HCT116 (cell line): ENCODE data around the gene TMEM62. TPM values are rescaled to one million over a fixed set of nuclear protein-coding genes. Genes with fewer than 3 reads are reported as not detected.
"Not testable (repeated sequence)": the region's sequence is repeated elsewhere in the genome, so short reads cannot be mapped to it uniquely, and the experiment has no call there.

ENCODE experiments used
- ATAC-seq: fragments of 200-7000 bp; cut with Tn5 transposase; 2 replicates; pipeline ENCODE4 v1.9.1; 2020; ENCODE audit warnings: mild to moderate bottlenecking, moderate library complexity
- BruUV-seq: library from RNA; stranded (reverse); fragments of 400-500 nt; replicated peaks from 2 replicates; lab custom pipeline; 2021; lab: Mats Ljungman, UMichigan
- CTCF ChIA-PET: fragments of 300-600 bp; sonication (Branson Sonifier 250); formaldehyde crosslinking; loops from one replicate; lab custom pipeline; 2021; ENCODE audit warnings: antibody characterized with exemption; lab: Charles Lee
- POLR2A ChIA-PET: fragments of 300-600, 350-600 bp; sonication (Branson Sonifier 250); formaldehyde crosslinking; loops from one replicate; lab custom pipeline; 2021; ENCODE audit warnings: antibody characterized with exemption; lab: Charles Lee
- RAD21 ChIA-PET, 2 experiments: fragments of 300-600 bp; sonication (Branson Sonifier 250); formaldehyde crosslinking; loops; one replicate each; lab custom pipeline; 2023; ENCODE audit warnings: low total read pairs in 2 of 2; ENCODE audit not compliant: uncharacterized antibody in 2 of 2, unreplicated experiment in 2 of 2, low non-redundant PET in 1 of 2; lab: Charles Lee
- DNase-seq: peaks from one replicate; pipeline ENCODE4 v3.0.0-alpha.2; 2010; ENCODE audit warnings: low read depth, low spot score
- H2AFZ ChIP-seq: fragments of 200-600 bp; shearing (Covaris generic), sonication (generic); 2 replicates; pipeline ENCODE4 v1.6.1; 2017; ENCODE audit warnings: low read depth, mixed run types, mixed read lengths, antibody characterized with exemption, low read length; ENCODE audit not compliant: poor library complexity, severe bottlenecking
- H3K27ac ChIP-seq: 2 replicates; pipeline ENCODE4 v1.5.1; 2012; ENCODE audit warnings: low read depth, low read length
- H3K27me3 ChIP-seq: fragments of 200-600 bp; sonication (generic); 2 replicates; pipeline ENCODE4 v1.6.1; 2016; ENCODE audit warnings: mixed run types, low read length, mixed read lengths; ENCODE audit not compliant: insufficient read depth
- H3K36me3 ChIP-seq, 2 experiments: fragments of 200-500 bp in 1 of 2; fragments of 200-600 bp in 1 of 2; sonication (Bioruptor generic) in 1 of 2; sonication (generic) in 1 of 2; 2 replicates each; pipeline versions ENCODE4 v1.5.1 to v1.6.1; 2014 to 2016; ENCODE audit warnings: low read length in 2 of 2, inconsistent platforms in 1 of 2, mixed read lengths in 1 of 2, mixed run types in 1 of 2; ENCODE audit not compliant: insufficient read depth in 2 of 2, control insufficient read depth in 1 of 2
- H3K4me1 ChIP-seq, 2 experiments: fragments of 200-600 bp in 1 of 2; sonication (generic) in 1 of 2; 2 replicates each; pipeline versions ENCODE4 v1.5.1 to v1.6.1; 2012 to 2017; ENCODE audit warnings: low read length in 2 of 2, inconsistent platforms in 1 of 2, mild to moderate bottlenecking in 1 of 2, mixed read lengths in 1 of 2, mixed run types in 1 of 2, moderate library complexity in 1 of 2; ENCODE audit not compliant: insufficient read depth in 2 of 2, control insufficient read depth in 1 of 2
- H3K4me2 ChIP-seq: fragments of 200-600 bp; sonication (generic); 2 replicates; pipeline ENCODE4 v1.6.1; 2017; ENCODE audit warnings: mixed run types, low read length, mixed read lengths
- H3K4me3 ChIP-seq, 2 experiments: fragments of 200-600 bp in 1 of 2; sonication (generic) in 1 of 2; replicated peaks in 1 of 2; 2 replicates each; pipeline ENCODE4 v1.5.1; 2011 to 2016; ENCODE audit warnings: low read length in 2 of 2, control low read depth in 1 of 2, low read depth in 1 of 2, mild to moderate bottlenecking in 1 of 2, mixed read lengths in 1 of 2, mixed run types in 1 of 2
- H3K79me2 ChIP-seq: fragments of 200-600 bp; sonication (generic); 2 replicates; pipeline ENCODE4 v1.6.1; 2017; ENCODE audit warnings: mild to moderate bottlenecking, mixed run types, low read length, moderate library complexity, mixed read lengths; ENCODE audit not compliant: insufficient read depth
- H3K9ac ChIP-seq: fragments of 200-600 bp; sonication (generic); 2 replicates; pipeline ENCODE4 v1.6.1; 2016; ENCODE audit warnings: low read length, mixed read lengths
- H3K9me2 ChIP-seq: fragments of 200-600 bp; sonication (generic), shearing (Covaris generic); 2 replicates; pipeline ENCODE4 v1.6.1; 2017; ENCODE audit warnings: mixed run types, mild to moderate bottlenecking, moderate library complexity; ENCODE audit not compliant: insufficient read depth
- H3K9me3 ChIP-seq, 2 experiments: fragments of 200-500 bp in 1 of 2; fragments of 200-600 bp in 1 of 2; sonication (Bioruptor generic) in 1 of 2; sonication (generic) in 1 of 2; 2 replicates each; pipeline ENCODE4 v1.6.1; 2014 to 2017; ENCODE audit warnings: low read length in 2 of 2, mixed read lengths in 2 of 2, inconsistent platforms in 1 of 2, low read depth in 1 of 2, mild to moderate bottlenecking in 1 of 2, mixed run types in 1 of 2, moderate library complexity in 1 of 2; ENCODE audit not compliant: control insufficient read depth in 1 of 2, insufficient read depth in 1 of 2
- H4K20me1 ChIP-seq: fragments of 200-600 bp; sonication (generic), shearing (Covaris generic); 2 replicates; pipeline ENCODE4 v1.6.1; 2017; ENCODE audit warnings: mixed run types, mild to moderate bottlenecking, moderate library complexity; ENCODE audit not compliant: insufficient read depth
- CBX3 ChIP-seq: IDR thresholded peaks from 2 replicates; pipeline ENCODE4 v1.6.1; 2012; ENCODE audit warnings: low read depth
- ELF1 ChIP-seq: IDR thresholded peaks from 2 replicates; pipeline ENCODE4 v1.6.1; 2012; ENCODE audit warnings: low read depth, borderline replicate concordance
- JUND ChIP-seq: IDR thresholded peaks from 2 replicates; pipeline ENCODE4 v1.6.1; 2012
- RAD21 ChIP-seq: IDR thresholded peaks from 2 replicates; pipeline ENCODE4 v1.6.1; 2012; ENCODE audit warnings: low read depth, mild to moderate bottlenecking
- SIN3A ChIP-seq: IDR thresholded peaks from 2 replicates; pipeline ENCODE4 v1.6.1; 2012; ENCODE audit warnings: low read depth
- ZNF274 ChIP-seq: fragments of 200-500 bp; sonication (Bioruptor generic); IDR thresholded peaks from 2 replicates; pipeline ENCODE4 v1.6.1; 2014; ENCODE audit warnings: mild to moderate bottlenecking, low read depth, low read length, inconsistent platforms
- intact Hi-C: fragments of 100-400 bp; cut with micrococcal nuclease; formaldehyde crosslinking; loops from 2 replicates; pipeline ENCODE4 v1.10.0; 2022
- total RNA-seq: library from RNA; stranded (reverse); gene quantifications from one replicate; pipeline ENCODE4 v1.2.1, GENCODE V29; 2021; ENCODE audit not compliant: unreplicated experiment
- TF ChIP-seq, protein P1 (sequence below), 3 experiments: fragments of 200-600 bp in 1 of 3; sonication (generic) in 1 of 3; IDR thresholded peaks in 2 of 3; conservative IDR thresholded peaks in 1 of 3; 2 replicates each; pipeline ENCODE4 v1.5.1; 2012 to 2017; ENCODE audit warnings: low read depth in 2 of 3, low read length in 2 of 3, antibody characterized with exemption in 1 of 3, borderline replicate concordance in 1 of 3, control low read depth in 1 of 3, mild to moderate bottlenecking in 1 of 3, mixed read lengths in 1 of 3, mixed run types in 1 of 3, moderate library complexity in 1 of 3; ENCODE audit not compliant: insufficient read depth in 1 of 3
- TF ChIP-seq, protein P2 (sequence below): IDR thresholded peaks from 2 replicates; pipeline ENCODE4 v1.6.1; 2011; ENCODE audit warnings: mild to moderate bottlenecking, low read length, moderate library complexity; ENCODE audit not compliant: insufficient replicate concordance; ENCODE audit errors: extremely low read depth

Gene TMEM62
- total RNA-seq, 1 experiment from 2014 or later = 8.8 TPM

GRCh38 chr15:43128174-43128979 lies 5.0 kb upstream of the TMEM62 start:
- CTCF ChIA-PET, H3K27me3 ChIP-seq, H3K4me3 ChIP-seq, H2AFZ ChIP-seq, H4K20me1 ChIP-seq, BruUV-seq, H3K9ac ChIP-seq, H3K9me3 ChIP-seq, H3K27ac ChIP-seq, DNase-seq, H3K79me2 ChIP-seq, ATAC-seq, H3K4me2 ChIP-seq, H3K9me2 ChIP-seq, H3K36me3 ChIP-seq, RAD21 ChIA-PET, POLR2A ChIA-PET, intact Hi-C loops: not testable (repeated sequence)
- H3K4me1 ChIP-seq = peaks cover 13 to 26% of the 10 kb centered on the region in 2 experiments; a peak in 3 of 4 replicates
- peak; percentile 22; the same call in 1 of the 2 replicates for TF ChIP-seq CBX3

DNA sequence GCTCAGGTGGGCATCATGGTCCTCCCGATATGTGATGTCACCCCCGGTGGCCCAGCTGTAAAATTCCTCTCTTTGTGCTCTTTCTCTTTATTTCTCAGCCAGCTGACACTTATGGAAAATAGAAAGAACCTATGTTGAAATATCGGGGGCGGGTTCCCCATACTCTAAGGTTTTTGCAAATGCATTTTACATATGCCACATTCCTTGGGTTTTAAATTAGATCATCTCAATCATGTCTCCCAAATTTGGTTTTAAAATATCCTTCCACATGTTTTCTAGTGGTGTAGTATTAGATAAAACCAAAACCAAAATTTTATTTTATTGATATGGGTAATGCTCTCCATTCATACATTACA lies 4.4 kb upstream of the TMEM62 start:
- Histone ChIP-seq H3K79me2 (no peaks in the 10 kb centered on the region), H3K27me3 (no peaks in the 10 kb centered on the region), H3K9me2 (no peaks in the 10 kb centered on the region), H3K9ac (no peak overlapping the region), H4K20me1 (no peaks in the 10 kb centered on the region), H3K4me3 (no peak overlapping the region), H3K27ac (no peak overlapping the region), H3K36me3 (no peaks in the 10 kb centered on the region), H2AFZ (no peak overlapping the region), H3K4me1 (peaks cover 8 to 20% of the 10 kb centered on the region in 2 experiments; a peak in 3 of 4 replicates), H3K4me2 (no peak overlapping the region), H3K9me3 (no peaks in the 10 kb centered on the region)
- RAD21 ChIA-PET = no interaction called here
- intact Hi-C loops = no loop called here
- CTCF ChIA-PET = no interaction called here
- DNase-seq = no peak
- TF ChIP-seq, protein P1, sequence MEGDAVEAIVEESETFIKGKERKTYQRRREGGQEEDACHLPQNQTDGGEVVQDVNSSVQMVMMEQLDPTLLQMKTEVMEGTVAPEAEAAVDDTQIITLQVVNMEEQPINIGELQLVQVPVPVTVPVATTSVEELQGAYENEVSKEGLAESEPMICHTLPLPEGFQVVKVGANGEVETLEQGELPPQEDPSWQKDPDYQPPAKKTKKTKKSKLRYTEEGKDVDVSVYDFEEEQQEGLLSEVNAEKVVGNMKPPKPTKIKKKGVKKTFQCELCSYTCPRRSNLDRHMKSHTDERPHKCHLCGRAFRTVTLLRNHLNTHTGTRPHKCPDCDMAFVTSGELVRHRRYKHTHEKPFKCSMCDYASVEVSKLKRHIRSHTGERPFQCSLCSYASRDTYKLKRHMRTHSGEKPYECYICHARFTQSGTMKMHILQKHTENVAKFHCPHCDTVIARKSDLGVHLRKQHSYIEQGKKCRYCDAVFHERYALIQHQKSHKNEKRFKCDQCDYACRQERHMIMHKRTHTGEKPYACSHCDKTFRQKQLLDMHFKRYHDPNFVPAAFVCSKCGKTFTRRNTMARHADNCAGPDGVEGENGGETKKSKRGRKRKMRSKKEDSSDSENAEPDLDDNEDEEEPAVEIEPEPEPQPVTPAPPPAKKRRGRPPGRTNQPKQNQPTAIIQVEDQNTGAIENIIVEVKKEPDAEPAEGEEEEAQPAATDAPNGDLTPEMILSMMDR (IDR thresholded peaks at IDR 0.05 in 2 of 3, conservative IDR thresholded peaks at IDR 0.05 in 1 of 3; ENCODE audit: borderline replicate concordance in 1 of 3, insufficient read depth in 1 of 3, low read depth in 2 of 3, low read length in 2 of 3) = no peak
- TF ChIP-seq SIN3A (no peak), ELF1 (no peak), ZNF274 (no peak), RAD21 (no peak), JUND (no peak)
- TF ChIP-seq, protein P2, sequence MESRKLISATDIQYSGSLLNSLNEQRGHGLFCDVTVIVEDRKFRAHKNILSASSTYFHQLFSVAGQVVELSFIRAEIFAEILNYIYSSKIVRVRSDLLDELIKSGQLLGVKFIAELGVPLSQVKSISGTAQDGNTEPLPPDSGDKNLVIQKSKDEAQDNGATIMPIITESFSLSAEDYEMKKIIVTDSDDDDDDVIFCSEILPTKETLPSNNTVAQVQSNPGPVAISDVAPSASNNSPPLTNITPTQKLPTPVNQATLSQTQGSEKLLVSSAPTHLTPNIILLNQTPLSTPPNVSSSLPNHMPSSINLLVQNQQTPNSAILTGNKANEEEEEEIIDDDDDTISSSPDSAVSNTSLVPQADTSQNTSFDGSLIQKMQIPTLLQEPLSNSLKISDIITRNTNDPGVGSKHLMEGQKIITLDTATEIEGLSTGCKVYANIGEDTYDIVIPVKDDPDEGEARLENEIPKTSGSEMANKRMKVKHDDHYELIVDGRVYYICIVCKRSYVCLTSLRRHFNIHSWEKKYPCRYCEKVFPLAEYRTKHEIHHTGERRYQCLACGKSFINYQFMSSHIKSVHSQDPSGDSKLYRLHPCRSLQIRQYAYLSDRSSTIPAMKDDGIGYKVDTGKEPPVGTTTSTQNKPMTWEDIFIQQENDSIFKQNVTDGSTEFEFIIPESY = no peak
- POLR2A ChIA-PET = no interaction called here
- ATAC-seq = no peak
- BruUV-seq = no TSS peak
